ENCODE measurements around the gene MIA2.
A peak's percentile ranks its signal among the peaks of the same experiment; 100 is the strongest.
"Not testable (repeated sequence)": the region's sequence is repeated elsewhere in the genome, so short reads cannot be mapped to it uniquely, and the experiment has no call there.

MIA2 gene

DNA sequence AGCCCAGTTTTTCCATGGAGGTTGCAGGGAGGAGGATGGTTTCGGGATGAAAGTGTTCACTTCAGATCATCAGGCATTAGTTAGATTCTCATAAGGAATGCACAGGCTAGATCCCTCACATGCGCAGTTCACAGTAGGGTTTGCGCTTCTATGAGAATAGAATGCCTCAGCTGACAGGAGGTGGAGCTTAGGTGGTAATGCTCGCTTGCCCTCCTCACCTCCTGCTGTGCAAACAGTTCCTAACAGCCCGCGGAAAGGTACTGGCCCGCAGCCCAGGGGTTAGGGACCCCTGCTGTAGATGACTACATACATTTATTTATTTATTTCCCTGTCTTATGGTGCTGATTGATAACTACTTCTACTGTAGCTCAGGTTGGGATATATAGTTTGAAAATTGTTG is 105.3 kb downstream of the MIA2 start:
- peak; percentile 22 for DNase-seq (ENCODE audit: low read depth)

DNA sequence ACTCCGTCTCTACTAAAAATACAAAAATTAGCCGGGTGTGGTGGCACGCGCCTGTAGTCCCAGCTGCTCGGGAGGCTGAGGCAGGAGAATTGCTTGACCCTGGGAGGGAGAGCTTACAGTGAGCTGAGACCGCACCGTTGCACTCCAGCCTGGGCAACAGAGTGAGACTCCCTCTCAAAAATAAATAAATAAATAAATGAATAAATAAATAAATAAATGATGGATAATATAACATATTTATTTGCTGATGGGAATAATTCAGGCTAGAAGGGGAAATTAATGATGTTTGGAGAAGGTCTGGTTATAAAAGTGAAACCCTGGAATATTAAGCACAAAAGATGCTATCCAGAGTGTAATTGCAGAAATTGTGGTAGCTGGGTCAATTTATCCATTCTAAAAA is 107.4 kb downstream of the MIA2 start:
- DNase-seq (ENCODE audit: low read depth), result not testable (repeated sequence)

DNA sequence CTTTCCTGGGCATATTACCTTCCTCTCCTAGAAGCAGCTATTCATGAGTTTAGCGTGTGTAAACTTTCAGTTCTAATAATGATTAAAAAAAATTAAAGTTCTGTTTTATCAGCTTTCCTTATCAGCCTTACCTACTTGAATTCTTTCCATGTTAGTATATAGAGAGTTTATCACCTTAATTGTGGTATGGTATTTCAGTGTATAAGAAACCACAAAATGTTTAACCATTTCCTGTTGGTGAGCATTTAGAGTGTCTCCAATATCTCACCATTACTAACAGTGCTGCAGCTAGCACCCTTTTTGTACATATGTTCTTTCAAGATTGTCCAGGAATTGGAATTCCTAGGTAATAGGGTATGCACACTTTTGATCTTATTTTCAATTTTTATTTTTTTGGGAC is 109.1 kb downstream of the MIA2 start:
- no peak for DNase-seq (ENCODE audit: low read depth)

DNA sequence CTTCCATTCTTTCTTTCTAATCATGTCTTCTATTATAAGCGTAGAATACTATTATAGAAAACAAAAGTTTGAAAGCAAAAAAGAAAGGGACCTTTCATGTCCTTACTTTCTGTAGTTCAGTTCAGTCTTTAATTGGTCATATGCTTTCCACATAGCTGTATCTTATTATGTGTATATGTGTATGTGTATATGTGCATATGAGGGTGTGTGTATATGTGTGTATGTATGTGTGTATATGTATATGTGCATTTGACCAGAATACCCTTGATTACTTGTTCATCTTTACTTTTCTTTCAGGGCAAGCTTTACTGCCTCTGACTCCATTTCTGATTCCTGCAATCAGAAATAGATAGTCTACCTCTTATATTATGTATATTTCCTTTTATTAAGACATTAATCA is 109.9 kb downstream of the MIA2 start:
- no peak for DNase-seq (ENCODE audit: low read depth)

DNA sequence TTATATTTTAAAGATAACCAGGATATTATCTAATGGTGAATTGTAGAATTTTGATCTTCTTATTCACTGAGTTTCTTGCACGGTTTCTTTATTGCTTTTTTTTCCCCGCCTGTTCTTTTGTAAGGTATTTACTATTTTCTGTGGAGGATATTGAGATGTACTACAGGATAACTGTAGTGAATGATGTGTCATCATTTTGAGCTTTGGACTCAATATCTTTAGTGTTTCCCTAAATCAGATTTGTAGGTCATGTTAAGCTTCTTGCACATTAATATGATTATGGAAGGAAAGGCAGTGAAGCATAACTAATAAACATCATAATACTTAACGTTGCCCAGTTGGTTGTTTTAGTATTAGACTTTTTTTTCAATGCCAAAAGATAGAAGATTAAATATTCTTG is 117.2 kb downstream of the MIA2 start:
- DNase-seq (ENCODE audit: low read depth), result no peak

DNA sequence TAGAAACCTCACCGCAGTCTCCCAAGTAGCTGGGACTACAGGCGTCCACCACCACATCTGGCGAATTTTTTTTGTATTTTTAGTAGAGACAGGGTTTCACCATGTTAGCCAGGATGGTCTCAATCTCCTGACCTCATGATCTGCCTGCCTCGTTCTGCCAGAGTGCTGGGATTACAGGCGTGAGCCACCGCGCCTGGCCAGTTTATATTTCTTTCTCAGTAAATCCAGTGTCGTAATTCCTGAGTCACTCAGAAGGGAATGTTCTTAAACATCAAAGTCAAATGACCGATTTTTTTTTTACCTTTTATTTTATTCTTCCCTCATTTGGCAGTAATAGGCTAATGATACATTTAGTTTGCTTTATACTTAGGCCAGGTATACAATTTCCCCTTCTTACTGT is 118.0 kb downstream of the MIA2 start:
- peak; percentile 82 for DNase-seq (ENCODE audit: low read depth)

DNA sequence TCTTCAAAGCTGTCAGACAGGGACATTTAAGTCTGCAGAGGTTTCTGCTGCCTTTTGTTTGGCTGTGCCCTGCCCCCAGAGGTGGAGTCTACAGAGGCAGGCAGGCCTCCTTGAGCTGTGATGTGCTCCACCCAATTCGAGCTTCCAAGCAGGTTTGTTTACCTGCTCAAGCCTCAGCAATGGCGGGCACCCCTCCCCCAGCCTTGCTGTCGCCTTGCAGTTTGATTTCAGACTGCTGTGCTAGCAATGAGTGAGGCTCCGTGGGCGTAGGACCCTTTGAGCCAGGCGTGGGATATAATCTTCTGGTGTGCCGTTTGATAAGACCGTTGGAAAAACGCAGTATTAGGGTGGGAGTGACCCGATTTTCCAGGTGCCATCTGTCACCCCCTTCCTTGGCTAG is 125.4 kb downstream of the MIA2 start:
- DNase-seq (ENCODE audit: low read depth), result not testable (repeated sequence)

DNA sequence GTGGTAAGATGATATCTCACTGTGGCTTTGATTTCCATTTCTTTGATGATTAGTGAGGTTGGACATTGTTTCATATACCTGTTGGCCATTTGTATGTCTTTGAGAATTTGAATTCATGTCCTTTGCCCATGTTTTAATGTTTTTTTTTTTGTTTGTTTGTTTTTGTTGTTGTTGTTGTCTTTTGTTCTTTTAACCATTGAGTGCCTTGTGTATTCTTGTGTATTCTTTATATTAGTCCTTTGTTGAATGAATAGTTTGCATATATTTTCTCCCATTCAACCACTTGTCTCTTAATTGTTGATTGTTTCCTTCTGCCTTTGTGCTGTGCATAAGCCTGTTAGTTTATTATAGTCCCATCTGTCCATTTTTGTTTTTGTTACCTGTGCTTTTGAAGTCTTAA is 126.6 kb downstream of the MIA2 start:
- DNase-seq (ENCODE audit: low read depth), result no peak

DNA sequence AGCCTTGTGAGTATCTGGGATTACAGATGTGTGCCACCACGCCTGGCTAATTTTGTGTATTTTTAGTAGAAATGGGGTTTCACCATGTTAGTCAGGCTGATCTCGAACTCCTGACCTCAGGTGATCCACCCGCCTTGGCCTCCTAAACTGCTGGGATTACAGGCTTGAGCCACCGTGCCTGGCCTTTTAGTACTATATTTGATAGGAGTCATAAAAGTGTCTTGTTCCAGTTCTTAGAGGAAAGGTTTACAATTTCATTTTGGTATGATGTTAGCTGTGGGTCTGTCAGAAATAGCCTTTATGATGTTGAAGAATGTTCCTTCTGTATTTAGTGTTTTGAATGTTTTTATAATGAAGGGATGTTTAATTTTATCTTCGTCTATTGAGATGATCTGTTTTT is 127.8 kb downstream of the MIA2 start:
- not testable (repeated sequence) for DNase-seq (ENCODE audit: low read depth)

DNA sequence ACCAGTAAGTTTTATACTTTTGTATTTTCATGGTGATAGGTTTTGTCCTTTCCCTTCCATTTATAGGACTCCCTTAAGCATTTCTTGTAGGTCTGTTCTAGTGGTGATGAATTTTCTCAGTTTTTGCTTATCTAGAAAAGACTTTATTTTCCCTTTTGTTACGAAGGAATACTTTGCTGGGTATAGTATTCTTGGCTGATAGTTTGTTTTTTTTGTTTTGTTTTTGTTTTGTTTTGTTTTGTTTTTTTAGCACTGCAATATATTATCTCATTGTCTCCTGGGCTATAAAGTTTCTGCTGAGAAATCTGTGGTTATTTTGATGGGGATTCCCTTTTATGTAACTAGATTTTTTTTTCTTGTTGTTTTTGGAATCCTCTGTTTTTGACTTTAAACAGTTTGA is 130.8 kb downstream of the MIA2 start:
- no peak for DNase-seq (ENCODE audit: low read depth)

DNA sequence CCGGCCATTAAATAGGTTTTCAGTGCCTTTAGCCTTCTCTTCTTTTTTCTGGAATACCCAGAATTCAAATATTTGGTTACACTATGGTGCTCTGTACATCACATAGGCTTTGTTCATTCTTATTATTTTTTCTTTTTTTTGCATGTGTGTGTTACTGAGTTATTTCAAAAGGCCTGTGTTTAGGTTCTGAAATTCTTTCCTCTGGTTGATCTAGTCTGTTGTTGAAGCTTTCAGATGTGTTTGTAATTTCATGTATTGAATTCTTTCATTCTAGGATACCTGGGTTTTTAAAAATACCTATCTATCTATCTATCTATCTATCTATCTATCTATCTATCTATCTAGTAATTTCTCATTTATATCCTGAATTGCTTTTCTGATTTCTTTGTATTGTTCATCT is 131.6 kb downstream of the MIA2 start:
- DNase-seq (ENCODE audit: low read depth), result no peak

DNA sequence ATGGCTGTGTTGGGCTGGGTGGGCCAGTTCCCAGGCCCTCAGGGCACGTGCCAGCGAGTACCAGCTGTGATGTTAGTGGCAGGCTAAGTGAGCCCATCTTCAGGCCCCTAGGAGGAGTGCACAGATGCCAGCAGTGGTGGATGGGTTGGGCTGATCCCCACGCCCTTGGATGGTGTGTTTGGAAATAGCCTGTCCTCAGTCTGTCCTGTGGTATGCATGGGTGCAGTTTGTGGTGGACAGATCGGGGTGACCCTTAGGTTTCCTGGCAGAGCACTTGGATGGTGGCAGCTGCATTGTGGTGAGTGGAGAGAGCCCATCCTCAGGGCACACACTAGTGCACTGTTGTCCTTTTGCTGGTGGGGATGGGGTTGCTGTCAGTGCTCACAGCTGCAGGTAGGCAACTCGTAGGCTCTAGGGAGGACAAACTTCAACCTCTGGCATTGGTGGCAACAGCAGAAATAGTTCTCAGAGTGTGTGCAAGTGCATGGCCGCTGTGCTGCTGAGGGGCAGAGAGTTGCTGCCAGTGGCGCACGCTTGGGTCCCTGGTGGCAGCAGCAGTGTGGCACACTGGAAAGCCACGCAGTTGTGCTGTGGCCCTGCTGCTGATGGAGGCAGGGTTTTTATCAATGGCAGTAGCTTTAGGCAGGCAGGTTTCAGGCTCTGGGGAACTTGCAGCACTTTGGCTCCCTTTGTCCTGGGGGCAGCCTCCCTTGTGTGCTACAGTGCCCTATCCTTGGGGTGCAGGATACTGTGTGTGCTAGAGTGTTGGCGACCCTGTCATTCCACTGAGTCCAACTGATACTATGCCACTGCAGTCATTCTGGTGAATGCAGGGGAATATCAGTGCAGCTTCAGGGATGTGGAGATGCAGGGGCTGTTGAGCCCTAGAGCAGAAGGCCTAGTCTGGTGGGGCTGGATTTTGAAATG is 133.0 kb downstream of the MIA2 start:
- DNase-seq (ENCODE audit: low read depth), result no peak

DNA sequence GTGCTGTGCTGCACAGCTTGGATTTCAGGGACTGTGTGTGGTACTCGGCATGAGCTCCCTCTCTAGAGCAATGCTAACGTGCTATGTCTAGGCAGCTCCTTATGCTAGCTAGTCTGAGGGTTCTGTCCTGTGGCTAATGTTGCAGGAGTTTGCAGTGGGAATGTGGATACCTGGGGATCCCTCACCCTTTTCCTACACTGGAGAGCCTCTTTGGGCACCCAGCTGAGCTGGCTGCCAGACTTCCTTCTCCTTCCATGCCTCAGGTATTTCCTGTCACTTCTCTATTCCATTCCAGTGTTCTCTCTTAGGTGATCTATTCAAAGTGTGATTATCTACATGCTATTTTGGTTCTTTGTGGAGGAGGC is 133.7 kb downstream of the MIA2 start:
- no peak for DNase-seq (ENCODE audit: low read depth)

DNA sequence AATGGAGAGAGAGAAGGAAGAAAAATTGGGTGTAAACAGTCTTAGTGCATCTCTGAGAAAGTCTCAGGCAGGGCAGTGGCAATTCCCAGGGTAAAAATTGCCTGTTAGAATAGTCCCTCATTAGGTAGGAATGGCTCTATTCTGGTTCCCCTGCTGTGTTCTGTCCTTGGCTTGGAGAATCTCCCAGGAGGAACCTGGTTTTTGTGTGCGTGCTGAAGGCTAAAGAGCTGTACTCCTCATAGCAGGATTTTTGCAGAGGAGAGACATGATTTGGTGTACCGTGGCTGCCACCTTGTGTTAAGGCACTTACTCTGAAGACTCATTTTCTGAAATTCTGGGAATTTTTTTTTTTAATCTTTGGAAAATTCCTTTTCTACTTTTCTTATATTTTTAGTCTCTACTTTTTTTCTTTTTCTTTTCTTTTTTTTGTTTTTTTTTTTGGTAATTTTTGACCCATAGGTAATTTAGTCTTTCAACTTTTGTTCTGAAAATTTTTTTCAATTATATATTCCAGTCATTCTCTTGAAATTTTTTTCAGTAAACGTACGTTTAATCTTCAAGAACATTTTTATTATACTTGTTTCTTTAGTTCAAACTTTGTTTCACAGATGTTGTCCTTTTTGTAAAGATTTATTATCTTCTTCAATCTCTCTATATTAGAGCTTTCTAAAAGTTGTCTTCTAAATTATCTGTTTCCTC is 134.7 kb downstream of the MIA2 start:
- DNase-seq (ENCODE audit: low read depth), result peak; percentile 69

DNA sequence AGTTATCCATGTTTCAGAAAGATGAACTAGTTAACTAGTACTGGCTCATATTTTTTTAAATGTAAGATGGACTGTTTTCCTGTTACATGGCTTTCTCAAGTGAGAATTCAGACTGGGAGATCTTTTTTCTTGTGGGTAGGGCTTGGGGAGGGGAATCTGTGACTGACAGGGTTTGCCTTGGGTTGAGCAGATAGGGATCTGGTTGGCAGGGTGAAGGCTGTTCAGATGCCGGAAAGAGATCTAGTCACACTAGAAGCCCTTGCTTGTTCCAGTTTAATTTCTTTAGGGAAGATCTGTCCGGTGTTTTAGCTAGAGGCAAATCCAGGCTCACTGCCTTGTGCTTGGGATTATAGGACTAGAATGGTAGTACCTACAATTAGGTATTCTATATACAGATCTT is 135.3 kb downstream of the MIA2 start:
- no peak for DNase-seq (ENCODE audit: low read depth)

DNA sequence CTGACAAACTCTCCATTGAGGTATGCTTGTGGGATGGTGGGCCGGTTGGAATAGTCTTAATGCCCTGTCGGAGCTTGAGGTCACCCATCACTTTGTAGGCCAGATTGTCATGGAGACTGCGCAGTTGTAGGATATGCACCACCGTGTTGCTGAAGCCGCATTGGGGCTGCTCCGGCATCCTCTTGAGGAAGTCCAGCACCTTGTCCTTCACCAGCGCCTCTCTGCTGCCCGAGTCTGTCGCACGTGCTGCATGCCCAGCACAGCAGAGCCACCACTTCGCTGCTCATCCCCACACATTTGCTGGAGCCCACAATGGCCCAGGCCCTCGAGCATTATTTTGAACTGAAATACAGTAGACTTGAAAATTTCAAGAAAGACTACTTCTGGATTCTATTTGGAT is 136.7 kb downstream of the MIA2 start:
- DNase-seq (ENCODE audit: low read depth), result no peak

DNA sequence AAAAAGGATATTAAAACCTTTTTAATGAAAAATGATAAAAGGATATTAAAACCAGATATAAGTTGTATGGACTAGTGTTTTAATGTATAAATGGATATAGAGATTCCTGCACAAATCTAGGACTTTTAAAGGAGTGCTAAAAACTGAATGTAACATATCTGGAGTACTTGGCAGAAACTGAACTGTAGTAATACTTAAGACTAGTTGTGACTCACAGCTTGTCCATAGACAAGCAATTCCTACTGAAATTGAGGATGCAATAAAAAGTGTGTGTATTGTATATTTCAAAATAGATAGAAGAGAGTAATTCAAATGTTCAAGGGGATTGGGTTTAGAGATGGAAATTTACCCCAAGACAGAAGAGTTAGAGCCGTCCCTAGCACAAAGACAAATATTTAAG is 138.9 kb downstream of the MIA2 start:
- peak; percentile 36 for DNase-seq (ENCODE audit: low read depth)

DNA sequence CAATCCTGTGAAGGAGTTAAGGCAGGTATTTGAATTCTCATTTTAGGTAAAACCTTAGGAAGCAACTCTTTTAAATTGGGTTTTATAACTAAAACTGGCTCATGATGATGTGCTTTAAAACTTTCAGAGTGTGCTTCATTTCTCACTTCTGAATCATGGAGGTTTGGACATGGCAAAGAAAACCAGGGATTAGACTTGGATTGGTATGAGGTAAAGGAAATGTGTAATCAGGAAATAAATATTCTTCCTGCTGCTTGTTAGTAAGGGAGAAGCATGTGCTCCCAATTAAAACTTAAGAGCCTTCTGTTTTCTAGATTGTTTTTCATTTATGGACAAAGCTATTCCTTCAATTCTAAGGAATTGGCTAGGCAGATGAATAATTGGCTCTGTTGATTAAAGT is 141.1 kb downstream of the MIA2 start:
- peak; percentile 75 for DNase-seq (ENCODE audit: low read depth)

DNA sequence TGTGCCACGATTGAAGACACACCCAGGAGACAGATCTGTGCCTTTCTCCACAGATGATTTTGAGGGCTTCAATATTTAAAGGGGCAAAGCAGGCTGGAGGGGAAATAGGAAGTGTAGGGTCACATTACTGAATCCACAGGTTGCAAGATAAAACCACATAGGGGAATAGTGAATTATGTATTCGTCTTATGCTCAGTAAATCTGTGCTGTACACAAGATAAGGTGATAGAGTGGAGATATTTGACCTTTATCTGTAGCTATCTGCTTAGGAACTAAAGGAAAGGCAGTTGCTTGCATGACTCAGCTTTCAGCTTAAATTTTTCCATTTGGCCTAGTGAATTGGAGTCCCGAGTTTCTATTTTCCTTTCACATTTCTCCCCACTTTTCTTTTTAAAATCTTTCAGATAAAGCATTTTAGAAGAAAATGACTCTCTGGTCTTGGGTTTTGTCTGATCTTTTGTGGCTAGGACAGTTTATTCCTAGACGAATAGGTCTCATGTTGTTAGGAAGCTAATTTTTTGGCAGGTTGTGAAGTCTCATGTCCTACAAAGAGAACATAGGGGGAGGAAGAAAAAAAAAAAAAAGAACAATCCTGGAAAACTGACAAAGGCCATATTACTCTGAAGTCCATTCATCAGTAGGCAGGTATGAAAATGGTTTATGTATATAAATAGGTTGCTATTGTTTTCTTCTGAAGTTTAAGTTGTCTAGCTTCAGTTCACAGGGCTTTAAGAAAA is 143.1 kb downstream of the MIA2 start:
- peak; percentile 71 for DNase-seq (ENCODE audit: low read depth)

DNA sequence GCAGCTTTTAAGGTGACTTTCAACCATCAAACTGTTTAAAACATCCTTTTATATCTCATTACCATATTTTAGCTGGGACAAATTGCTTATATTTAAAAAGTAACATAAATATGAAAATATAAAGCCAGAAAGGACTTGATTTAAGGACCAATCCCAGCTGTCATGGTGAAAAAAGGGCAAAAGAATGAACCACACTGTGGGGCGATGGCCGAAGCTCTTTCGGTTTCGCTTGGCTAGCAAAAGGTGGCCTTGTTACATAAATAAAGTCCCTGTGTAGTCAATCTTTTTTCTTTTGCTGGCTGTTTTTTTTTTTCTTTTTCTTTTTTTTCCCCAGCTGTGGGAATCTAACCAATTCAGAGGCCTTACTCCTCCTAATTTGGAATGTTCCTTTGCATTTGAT is 147.7 kb downstream of the MIA2 start:
- no peak for DNase-seq (ENCODE audit: low read depth)

DNA sequence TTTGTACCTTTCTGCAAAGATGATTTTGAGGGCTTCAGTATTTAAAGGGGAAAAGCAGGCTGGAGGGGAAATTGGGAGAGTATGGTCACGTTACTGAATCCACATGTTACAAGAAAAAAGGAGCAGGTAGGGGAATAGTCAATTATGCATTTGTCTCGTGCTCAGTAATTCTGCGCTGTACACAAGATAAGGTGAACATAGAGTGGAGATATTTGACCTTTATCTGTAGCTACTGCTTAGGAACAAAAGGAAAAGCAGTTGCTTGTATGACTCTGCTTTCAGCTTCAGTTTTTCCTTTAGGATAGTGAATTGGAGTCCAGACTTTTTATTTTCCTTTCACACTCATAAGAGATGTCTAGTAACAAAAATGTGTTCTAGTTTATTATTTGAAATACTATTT is 148.7 kb downstream of the MIA2 start:
- no peak for DNase-seq (ENCODE audit: low read depth)

DNA sequence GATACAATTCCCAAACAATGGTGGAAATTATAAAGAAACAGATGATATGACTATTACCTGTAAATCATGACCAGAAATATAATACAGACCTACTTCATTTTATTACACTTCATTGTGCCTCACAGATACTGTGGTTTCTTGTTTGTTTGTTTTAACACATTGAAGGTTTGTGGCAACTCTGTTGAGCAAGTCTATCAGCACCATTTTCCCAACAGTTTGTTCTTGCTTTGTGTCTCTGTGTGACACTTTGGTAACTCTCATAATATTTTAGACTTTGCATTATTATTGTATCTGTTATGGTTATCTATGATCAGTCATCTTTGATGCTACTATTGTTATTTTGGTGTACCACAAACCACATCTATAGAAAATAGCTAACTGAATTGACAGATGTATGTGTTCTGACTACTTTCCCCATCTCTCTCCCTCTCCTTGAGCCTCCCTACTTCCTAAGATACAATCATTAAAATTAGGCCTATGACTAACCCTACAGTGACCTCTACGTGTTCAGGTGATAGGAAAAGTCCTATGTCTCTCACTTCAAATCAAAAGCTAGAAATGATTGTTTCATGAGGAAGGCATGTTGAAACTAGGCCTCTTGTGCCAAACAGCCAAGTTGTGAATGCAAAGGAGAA is 149.4 kb downstream of the MIA2 start:
- no peak for DNase-seq (ENCODE audit: low read depth)

All from amniotic epithelial cell (primary cell).